GM23338 (cell line): ENCODE measurements around the gene PITRM1. TPM values are rescaled to one million over a fixed set of nuclear protein-coding genes. Genes with fewer than 3 reads are reported as not detected.

Source experiments
- ATAC-seq: fragments of 200-7000 bp; cut with Tn5 transposase; 3 replicates; pipeline ENCODE4 v1.9.1; 2020
- DNase-seq: peaks from one replicate; pipeline ENCODE4 v3.0.0-alpha.2; 2015; ENCODE audit warnings: low spot score
- H2AFZ ChIP-seq: fragments of 200-600 bp; sonication (generic); 2 replicates; pipeline ENCODE4 v1.8.0; 2016; ENCODE audit warnings: antibody characterized with exemption, mild to moderate bottlenecking, moderate library complexity
- H3F3A ChIP-seq: fragments of 200-600 bp; sonication (generic); replicated peaks from 2 replicates; pipeline ENCODE4 v1.8.0; 2017; ENCODE audit warnings: antibody characterized with exemption, mixed run types, low read depth
- H3K27ac ChIP-seq: fragments of 200-600 bp; sonication (generic); 2 replicates; pipeline ENCODE4 v1.6.1; 2016; ENCODE audit warnings: low read depth
- H3K27me3 ChIP-seq: fragments of 200-600 bp; sonication (generic); 2 replicates; pipeline ENCODE4 v1.8.0; 2016; ENCODE audit warnings: mild to moderate bottlenecking, mixed run types, moderate library complexity; ENCODE audit not compliant: insufficient read depth
- H3K36me3 ChIP-seq: fragments of 200-600 bp; sonication (generic); 2 replicates; pipeline ENCODE4 v1.8.0; 2016; ENCODE audit warnings: mild to moderate bottlenecking; ENCODE audit not compliant: insufficient read depth
- H3K4me1 ChIP-seq: fragments of 200-600 bp; sonication (generic); 2 replicates; pipeline ENCODE4 v1.8.0; 2016; ENCODE audit warnings: mild to moderate bottlenecking, moderate library complexity; ENCODE audit not compliant: insufficient read depth
- H3K4me2 ChIP-seq: fragments of 200-600 bp; sonication (generic); 2 replicates; pipeline ENCODE4 v1.7.1; 2017; ENCODE audit warnings: mixed run types
- H3K4me3 ChIP-seq: fragments of 200-600 bp; sonication (generic); 2 replicates; pipeline ENCODE4 v1.6.1; 2016; ENCODE audit warnings: mixed run types
- H3K79me2 ChIP-seq: fragments of 200-600 bp; sonication (generic); replicated peaks from 2 replicates; pipeline ENCODE4 v1.8.0; 2017; ENCODE audit warnings: mild to moderate bottlenecking; ENCODE audit not compliant: insufficient read depth
- H3K9me2 ChIP-seq: fragments of 200-600 bp; sonication (generic); 2 replicates; pipeline ENCODE4 v1.8.0; 2017; ENCODE audit not compliant: insufficient read depth
- H4K20me1 ChIP-seq: fragments of 200-600 bp; sonication (generic); replicated peaks from 2 replicates; pipeline ENCODE4 v1.8.0; 2017; ENCODE audit warnings: mild to moderate bottlenecking; ENCODE audit not compliant: insufficient read depth
- H3K27ac Mint-ChIP-seq: 2 replicates; pipeline ENCODE4 v1.8.0; 2020; ENCODE audit warnings: inconsistent platforms, mild to moderate bottlenecking, moderate library complexity, mixed read lengths
- H3K27me3 Mint-ChIP-seq: 3 replicates; pipeline ENCODE4 v1.8.0; 2022; ENCODE audit warnings: low read depth, mild to moderate bottlenecking, moderate library complexity, mixed read lengths, inconsistent platforms; ENCODE audit not compliant: insufficient read depth, poor library complexity
- H3K36me3 Mint-ChIP-seq: 3 replicates; pipeline ENCODE4 v1.8.0; 2021; ENCODE audit warnings: low read depth, mild to moderate bottlenecking, inconsistent platforms, moderate library complexity, mixed read lengths
- H3K4me1 Mint-ChIP-seq: 3 replicates; pipeline ENCODE4 v1.8.0; 2020; ENCODE audit warnings: mild to moderate bottlenecking, inconsistent platforms, mixed read lengths
- H3K4me3 Mint-ChIP-seq: 3 replicates; pipeline ENCODE4 v1.8.0; 2021; ENCODE audit warnings: moderate library complexity, mild to moderate bottlenecking, inconsistent platforms, mixed read lengths
- H3K9me3 Mint-ChIP-seq: 3 replicates; pipeline ENCODE4 v1.8.0; 2020; ENCODE audit warnings: moderate library complexity, mild to moderate bottlenecking, inconsistent platforms, mixed read lengths
- CREB1 ChIP-seq: fragments of 250-450 bp; sonication (Bioruptor Pico); IDR thresholded peaks from 2 replicates; pipeline ENCODE4 v1.5.0; 2020; ENCODE audit warnings: low read depth, mild to moderate bottlenecking, moderate library complexity
- CTCF ChIP-seq, 2 experiments: fragments of 200-600 bp in 1 of 2; sonication (generic) in 1 of 2; conservative IDR thresholded peaks; 2 replicates each; pipeline versions ENCODE4 v1.5.1 to v1.6.1; 2016 to 2017; ENCODE audit warnings: antibody characterized with exemption in 2 of 2, low read depth in 2 of 2, mild to moderate bottlenecking in 2 of 2, moderate library complexity in 1 of 2
- ETS1 ChIP-seq: IDR thresholded peaks from 2 replicates; pipeline ENCODE4 v1.6.1; 2016; ENCODE audit warnings: antibody characterized with exemption
- EZH2 ChIP-seq: fragments of 200-600 bp; sonication (generic); IDR thresholded peaks from one replicate; pipeline ENCODE4 v1.8.0; 2017; ENCODE audit warnings: antibody characterized with exemption, mild to moderate bottlenecking, low read depth; ENCODE audit not compliant: unreplicated experiment
- EZH2phosphoT487 ChIP-seq: fragments of 200-600 bp; sonication (generic); IDR thresholded peaks from one replicate; pipeline ENCODE4 v1.8.1; 2018; ENCODE audit warnings: antibody characterized with exemption; ENCODE audit not compliant: unreplicated experiment
- JUNB ChIP-seq: IDR thresholded peaks from one replicate; pipeline ENCODE4 v1.6.1; 2016; ENCODE audit warnings: antibody characterized with exemption; ENCODE audit not compliant: unreplicated experiment
- NANOG ChIP-seq: IDR thresholded peaks from 2 replicates; pipeline ENCODE4 v1.6.1; 2016; ENCODE audit warnings: antibody characterized with exemption, borderline replicate concordance
- POLR2AphosphoS5 ChIP-seq: IDR thresholded peaks from 2 replicates; pipeline ENCODE4 v1.6.1; 2016; ENCODE audit warnings: antibody characterized with exemption, low read depth
- ZNF114 ChIP-seq: fragments of 250-450 bp; sonication (Bioruptor Pico); IDR thresholded peaks from 2 replicates; pipeline ENCODE4 v1.5.0; 2020; ENCODE audit warnings: mild to moderate bottlenecking, moderate library complexity
- ZNF331 ChIP-seq: fragments of 250-450 bp; sonication (Bioruptor Pico); IDR thresholded peaks from 2 replicates; pipeline ENCODE4 v1.5.0; 2020; ENCODE audit warnings: low read depth, mild to moderate bottlenecking, moderate library complexity
- polyA plus RNA-seq: library from polyadenylated mRNA; unstranded; fragments of >200 nt; fragmentation: Nextera tagmentation; extraction: Ambion mirVana; gene quantifications from 2 replicates; pipeline ENCODE4 v1.2.1, GENCODE V29; 2016
- total RNA-seq: library from RNA; depleted of rRNA; stranded (reverse); fragments of >200 nt; shearing (Covaris generic); gene quantifications from 2 replicates; pipeline ENCODE4 v1.2.3, GENCODE V29; 2014
- TF ChIP-seq, protein P1 (sequence below): IDR thresholded peaks from one replicate; pipeline ENCODE4 v1.6.1; 2018; ENCODE audit warnings: antibody characterized with exemption; ENCODE audit not compliant: unreplicated experiment
- TF ChIP-seq, protein P2 (sequence below): fragments of 250-450 bp; sonication (Bioruptor Pico); IDR thresholded peaks from 2 replicates; pipeline ENCODE4 v1.5.0; 2020; ENCODE audit warnings: mild to moderate bottlenecking, moderate library complexity

PITRM1 gene
- total and polyA plus RNA-seq, 2 experiments from 2014 or later, result 29.0 to 33.0 TPM

- Mint-ChIP-seq H3K4me1 (no peaks in the 10 kb centered on the region), H3K36me3 (peaks cover 71% of the 10 kb centered on the region), H3K9me3 (no peaks in the 10 kb centered on the region), H3K4me3 (no peak overlapping the region), H3K27me3 (peaks cover 5% of the 10 kb centered on the region), H3K27ac (no peak overlapping the region)
- Histone ChIP-seq H3K27me3 (no peaks in the 10 kb centered on the region), H3K9me2 (no peaks in the 10 kb centered on the region), H4K20me1 (peaks cover 11% of the 10 kb centered on the region; the same call in 1 of the 2 replicates), H3K36me3 (peaks cover 11% of the 10 kb centered on the region), H3K4me3 (no peak overlapping the region), H3K4me2 (no peak overlapping the region), H3K4me1 (no peaks in the 10 kb centered on the region), H3K27ac (no peak overlapping the region), H2AFZ (no peak overlapping the region), H3F3A (no peaks in the 10 kb centered on the region), H3K79me2 (no peaks in the 10 kb centered on the region)
- TF ChIP-seq, protein P1, sequence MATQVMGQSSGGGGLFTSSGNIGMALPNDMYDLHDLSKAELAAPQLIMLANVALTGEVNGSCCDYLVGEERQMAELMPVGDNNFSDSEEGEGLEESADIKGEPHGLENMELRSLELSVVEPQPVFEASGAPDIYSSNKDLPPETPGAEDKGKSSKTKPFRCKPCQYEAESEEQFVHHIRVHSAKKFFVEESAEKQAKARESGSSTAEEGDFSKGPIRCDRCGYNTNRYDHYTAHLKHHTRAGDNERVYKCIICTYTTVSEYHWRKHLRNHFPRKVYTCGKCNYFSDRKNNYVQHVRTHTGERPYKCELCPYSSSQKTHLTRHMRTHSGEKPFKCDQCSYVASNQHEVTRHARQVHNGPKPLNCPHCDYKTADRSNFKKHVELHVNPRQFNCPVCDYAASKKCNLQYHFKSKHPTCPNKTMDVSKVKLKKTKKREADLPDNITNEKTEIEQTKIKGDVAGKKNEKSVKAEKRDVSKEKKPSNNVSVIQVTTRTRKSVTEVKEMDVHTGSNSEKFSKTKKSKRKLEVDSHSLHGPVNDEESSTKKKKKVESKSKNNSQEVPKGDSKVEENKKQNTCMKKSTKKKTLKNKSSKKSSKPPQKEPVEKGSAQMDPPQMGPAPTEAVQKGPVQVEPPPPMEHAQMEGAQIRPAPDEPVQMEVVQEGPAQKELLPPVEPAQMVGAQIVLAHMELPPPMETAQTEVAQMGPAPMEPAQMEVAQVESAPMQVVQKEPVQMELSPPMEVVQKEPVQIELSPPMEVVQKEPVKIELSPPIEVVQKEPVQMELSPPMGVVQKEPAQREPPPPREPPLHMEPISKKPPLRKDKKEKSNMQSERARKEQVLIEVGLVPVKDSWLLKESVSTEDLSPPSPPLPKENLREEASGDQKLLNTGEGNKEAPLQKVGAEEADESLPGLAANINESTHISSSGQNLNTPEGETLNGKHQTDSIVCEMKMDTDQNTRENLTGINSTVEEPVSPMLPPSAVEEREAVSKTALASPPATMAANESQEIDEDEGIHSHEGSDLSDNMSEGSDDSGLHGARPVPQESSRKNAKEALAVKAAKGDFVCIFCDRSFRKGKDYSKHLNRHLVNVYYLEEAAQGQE, result no peak
- TF ChIP-seq POLR2AphosphoS5 (no peak), JUNB (no peak), ZNF331 (no peak), EZH2 (no peak), NANOG (no peak), CREB1 (no peak), CTCF (conservative IDR thresholded peaks at IDR 0.05; ENCODE audit: low read depth in 2 of 2) (no peak), ETS1 (no peak), EZH2phosphoT487 (no peak), ZNF114 (CRISPR knock-in tag) (no peak)
- TF ChIP-seq, protein P2, sequence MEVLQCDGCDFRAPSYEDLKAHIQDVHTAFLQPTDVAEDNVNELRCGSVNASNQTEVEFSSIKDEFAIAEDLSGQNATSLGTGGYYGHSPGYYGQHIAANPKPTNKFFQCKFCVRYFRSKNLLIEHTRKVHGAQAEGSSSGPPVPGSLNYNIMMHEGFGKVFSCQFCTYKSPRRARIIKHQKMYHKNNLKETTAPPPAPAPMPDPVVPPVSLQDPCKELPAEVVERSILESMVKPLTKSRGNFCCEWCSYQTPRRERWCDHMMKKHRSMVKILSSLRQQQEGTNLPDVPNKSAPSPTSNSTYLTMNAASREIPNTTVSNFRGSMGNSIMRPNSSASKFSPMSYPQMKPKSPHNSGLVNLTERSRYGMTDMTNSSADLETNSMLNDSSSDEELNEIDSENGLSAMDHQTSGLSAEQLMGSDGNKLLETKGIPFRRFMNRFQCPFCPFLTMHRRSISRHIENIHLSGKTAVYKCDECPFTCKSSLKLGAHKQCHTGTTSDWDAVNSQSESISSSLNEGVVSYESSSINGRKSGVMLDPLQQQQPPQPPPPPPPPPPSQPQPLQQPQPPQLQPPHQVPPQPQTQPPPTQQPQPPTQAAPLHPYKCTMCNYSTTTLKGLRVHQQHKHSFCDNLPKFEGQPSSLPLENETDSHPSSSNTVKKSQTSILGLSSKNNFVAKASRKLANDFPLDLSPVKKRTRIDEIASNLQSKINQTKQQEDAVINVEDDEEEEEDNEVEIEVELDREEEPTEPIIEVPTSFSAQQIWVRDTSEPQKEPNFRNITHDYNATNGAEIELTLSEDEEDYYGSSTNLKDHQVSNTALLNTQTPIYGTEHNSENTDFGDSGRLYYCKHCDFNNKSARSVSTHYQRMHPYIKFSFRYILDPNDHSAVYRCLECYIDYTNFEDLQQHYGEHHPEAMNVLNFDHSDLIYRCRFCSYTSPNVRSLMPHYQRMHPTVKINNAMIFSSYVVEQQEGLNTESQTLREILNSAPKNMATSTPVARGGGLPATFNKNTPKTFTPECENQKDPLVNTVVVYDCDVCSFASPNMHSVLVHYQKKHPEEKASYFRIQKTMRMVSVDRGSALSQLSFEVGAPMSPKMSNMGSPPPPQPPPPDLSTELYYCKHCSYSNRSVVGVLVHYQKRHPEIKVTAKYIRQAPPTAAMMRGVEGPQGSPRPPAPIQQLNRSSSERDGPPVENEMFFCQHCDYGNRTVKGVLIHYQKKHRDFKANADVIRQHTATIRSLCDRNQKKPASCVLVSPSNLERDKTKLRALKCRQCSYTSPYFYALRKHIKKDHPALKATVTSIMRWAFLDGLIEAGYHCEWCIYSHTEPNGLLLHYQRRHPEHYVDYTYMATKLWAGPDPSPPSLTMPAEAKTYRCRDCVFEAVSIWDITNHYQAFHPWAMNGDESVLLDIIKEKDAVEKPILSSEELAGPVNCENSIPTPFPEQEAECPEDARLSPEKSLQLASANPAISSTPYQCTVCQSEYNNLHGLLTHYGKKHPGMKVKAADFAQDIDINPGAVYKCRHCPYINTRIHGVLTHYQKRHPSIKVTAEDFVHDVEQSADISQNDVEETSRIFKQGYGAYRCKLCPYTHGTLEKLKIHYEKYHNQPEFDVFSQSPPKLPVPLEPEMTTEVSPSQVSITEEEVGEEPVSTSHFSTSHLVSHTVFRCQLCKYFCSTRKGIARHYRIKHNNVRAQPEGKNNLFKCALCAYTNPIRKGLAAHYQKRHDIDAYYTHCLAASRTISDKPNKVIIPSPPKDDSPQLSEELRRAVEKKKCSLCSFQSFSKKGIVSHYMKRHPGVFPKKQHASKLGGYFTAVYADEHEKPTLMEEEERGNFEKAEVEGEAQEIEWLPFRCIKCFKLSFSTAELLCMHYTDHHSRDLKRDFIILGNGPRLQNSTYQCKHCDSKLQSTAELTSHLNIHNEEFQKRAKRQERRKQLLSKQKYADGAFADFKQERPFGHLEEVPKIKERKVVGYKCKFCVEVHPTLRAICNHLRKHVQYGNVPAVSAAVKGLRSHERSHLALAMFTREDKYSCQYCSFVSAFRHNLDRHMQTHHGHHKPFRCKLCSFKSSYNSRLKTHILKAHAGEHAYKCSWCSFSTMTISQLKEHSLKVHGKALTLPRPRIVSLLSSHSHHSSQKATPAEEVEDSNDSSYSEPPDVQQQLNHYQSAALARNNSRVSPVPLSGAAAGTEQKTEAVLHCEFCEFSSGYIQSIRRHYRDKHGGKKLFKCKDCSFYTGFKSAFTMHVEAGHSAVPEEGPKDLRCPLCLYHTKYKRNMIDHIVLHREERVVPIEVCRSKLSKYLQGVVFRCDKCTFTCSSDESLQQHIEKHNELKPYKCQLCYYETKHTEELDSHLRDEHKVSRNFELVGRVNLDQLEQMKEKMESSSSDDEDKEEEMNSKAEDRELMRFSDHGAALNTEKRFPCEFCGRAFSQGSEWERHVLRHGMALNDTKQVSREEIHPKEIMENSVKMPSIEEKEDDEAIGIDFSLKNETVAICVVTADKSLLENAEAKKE (CRISPR knock-in tag), result no peak
- ATAC-seq (no peak), DNase-seq (no peak)
Measured at GRCh38 chr10:3143791-3144434, 28.7 kb downstream of the PITRM1 start.
